GM12878 (cell line): Measurements from ENCODE around the gene SYNGR1. TPM values are rescaled to one million over a fixed set of nuclear protein-coding genes. Genes with fewer than 3 reads are reported as not detected.

Source experiments
- ATAC-seq: fragments of 200-7000 bp; cut with Tn5 transposase; 3 replicates; pipeline ENCODE4 v1.9.1; 2020; ENCODE audit warnings: mild to moderate bottlenecking, moderate library complexity
- BruUV-seq: library from RNA; stranded (reverse); fragments of 400-500 nt; replicated peaks from 2 replicates; lab custom pipeline; 2021; lab: Mats Ljungman, UMichigan
- CTCF ChIA-PET: fragments of 300-600 bp; sonication (Branson Sonifier 250); formaldehyde crosslinking; extraction: SDS; loops from one replicate; lab custom pipeline; 2021; ENCODE audit warnings: inconsistent platforms; lab: Yijun Ruan, JAX
- POLR2A ChIA-PET: fragments of 350-600 bp; formaldehyde crosslinking; extraction: SDS; loops from one replicate; lab custom pipeline; 2021; ENCODE audit warnings: inconsistent platforms; lab: Charles Lee
- RAD21 ChIA-PET: fragments of 300-600 bp; sonication (Branson Sonifier 250); formaldehyde crosslinking; loops from one replicate; lab custom pipeline; 2023; ENCODE audit warnings: antibody characterized with exemption; ENCODE audit not compliant: unreplicated experiment; lab: Charles Lee
- SMC1A ChIA-PET: fragments of 300-600 bp; sonication (Branson Sonifier 250); formaldehyde crosslinking; loops from one replicate; lab custom pipeline; 2023; ENCODE audit not compliant: unreplicated experiment, uncharacterized antibody; lab: Charles Lee
- DNase-seq: peaks from one replicate; pipeline ENCODE4 v3.0.0-alpha.2; 2011; ENCODE audit warnings: low read depth, low spot score
- FAIRE-seq: peaks from 3 replicates; lab custom pipeline; 2011; peaks lifted over from hg19 to GRCh38; lab: Jason Lieb, UNC
- H2AFZ ChIP-seq: 2 replicates; pipeline ENCODE4 v1.6.0; 2011; ENCODE audit warnings: low read depth, low read length, control low read depth; ENCODE audit not compliant: control insufficient read depth
- H3K27ac ChIP-seq: 2 replicates; pipeline ENCODE4 v1.5.1; 2011; ENCODE audit warnings: control low read depth; ENCODE audit not compliant: control insufficient read depth, insufficient read depth
- H3K27me3 ChIP-seq, 2 experiments: replicated peaks in 1 of 2; 2 replicates each; pipeline versions ENCODE4 v1.6.0 to v1.6.1; 2011; ENCODE audit warnings: low read length in 1 of 2; ENCODE audit not compliant: control insufficient read depth in 2 of 2, insufficient read depth in 2 of 2
- H3K36me3 ChIP-seq, 2 experiments: 2 replicates each; pipeline ENCODE4 v1.5.1; 2011; ENCODE audit warnings: low read length in 1 of 2; ENCODE audit not compliant: control insufficient read depth in 2 of 2, insufficient read depth in 2 of 2
- H3K4me1 ChIP-seq: 2 replicates; pipeline ENCODE4 v1.6.1; 2011; ENCODE audit warnings: mild to moderate bottlenecking, low read length, moderate library complexity, mixed read lengths; ENCODE audit not compliant: control insufficient read depth, insufficient read depth
- H3K4me2 ChIP-seq: 2 replicates; pipeline ENCODE4 v1.6.0; 2011; ENCODE audit warnings: control low read depth; ENCODE audit not compliant: control insufficient read depth, insufficient read depth
- H3K4me3 ChIP-seq: fragments of 200-600 bp; sonication (generic); 2 replicates; pipeline ENCODE4 v1.5.1; 2016
- H3K79me2 ChIP-seq: 2 replicates; pipeline ENCODE4 v1.6.0; 2011; ENCODE audit warnings: low read length; ENCODE audit not compliant: control insufficient read depth, insufficient read depth
- H3K9ac ChIP-seq: 2 replicates; pipeline ENCODE4 v1.8.0; 2011; ENCODE audit warnings: low read length, control low read depth, mixed read lengths; ENCODE audit not compliant: control insufficient read depth, insufficient read depth
- H3K9me3 ChIP-seq: replicated peaks from 3 replicates; pipeline ENCODE4 v1.5.1; 2011; ENCODE audit warnings: mild to moderate bottlenecking, low read length; ENCODE audit not compliant: control insufficient read depth, insufficient read depth
- H4K20me1 ChIP-seq: 2 replicates; pipeline ENCODE4 v1.6.0; 2011; ENCODE audit not compliant: control insufficient read depth, insufficient read depth
- BRCA1 ChIP-seq: IDR thresholded peaks from 2 replicates; pipeline ENCODE4 v1.6.1; 2011; ENCODE audit warnings: low read depth, low read length, improper control_type of control experiment
- CBX3 ChIP-seq: fragments of 200-600 bp; sonication (generic); IDR thresholded peaks from 2 replicates; pipeline ENCODE4 v1.6.1; 2016; ENCODE audit warnings: low read depth, borderline replicate concordance
- CHD1 ChIP-seq: IDR thresholded peaks from 2 replicates; pipeline ENCODE4 v1.6.1; 2012; ENCODE audit warnings: low read depth, low read length, improper control_type of control experiment
- CHD2 ChIP-seq: IDR thresholded peaks from 2 replicates; pipeline ENCODE4 v1.6.1; 2011; ENCODE audit warnings: low read depth, low read length, improper control_type of control experiment, borderline replicate concordance
- ETV6 ChIP-seq, 2 experiments: fragments of 450-650 bp in 1 of 2; IDR thresholded peaks in 1 of 2; conservative IDR thresholded peaks in 1 of 2; 2 replicates each; pipeline ENCODE4 v1.6.1; 2014; ENCODE audit warnings: antibody characterized with exemption in 1 of 2, borderline replicate concordance in 1 of 2, low read depth in 1 of 2, mild to moderate bottlenecking in 1 of 2, moderate library complexity in 1 of 2
- MEF2A ChIP-seq: IDR thresholded peaks from 2 replicates; pipeline ENCODE4 v1.6.1; 2011; ENCODE audit warnings: low read depth, mild to moderate bottlenecking, low read length, moderate library complexity; ENCODE audit not compliant: insufficient read depth
- NR2C2 ChIP-seq: IDR thresholded peaks from 2 replicates; pipeline ENCODE4 v1.6.1; 2011; ENCODE audit warnings: borderline replicate concordance, low read depth; ENCODE audit not compliant: control insufficient read depth, insufficient read length
- POLR2A ChIP-seq: IDR thresholded peaks from 2 replicates; pipeline ENCODE4 v1.6.1; 2011; ENCODE audit warnings: low read depth, mild to moderate bottlenecking, low read length
- RUNX3 ChIP-seq: IDR thresholded peaks from 2 replicates; pipeline ENCODE4 v1.6.1; 2012; ENCODE audit warnings: low read length, inconsistent platforms
- WGBS: methylation state at CpG from one replicate; pipeline ENCODE4 v1.1.6; 2016; ENCODE audit warnings: low lambda C conversion rate; ENCODE audit not compliant: insufficient replicate concordance, insufficient coverage; ENCODE audit errors: missing lambda C conversion rate; 5-methylcytosine and 5-hydroxymethylcytosine counted together
- in situ Hi-C: fragments of 300-500 bp; cut with MboI; formaldehyde crosslinking; loops from 9 replicates; pipeline ENCODE4 v1.14.3; 2018; ENCODE audit warnings: mixed read lengths
- intact Hi-C: fragments of 100-400 bp; cut with micrococcal nuclease; formaldehyde crosslinking; loops from one replicate; pipeline ENCODE4 v1.14.2; 2022; ENCODE audit not compliant: unreplicated experiment
- polyA plus RNA-seq, 11 experiments: library from polyadenylated mRNA; depleted of rRNA in 4 of 11; unstranded in 6 of 11; stranded (reverse) in 5 of 11; fragments of >200 nt; fragmentation: Nextera tagmentation in 4 of 11; fragmentation: Illumina TruSeq in 1 of 11; extraction: Ambion mirVana in 4 of 11; extraction: Trizol in 1 of 11; gene quantifications; 1 replicate in 1 of 11; 2 replicates in 10 of 11; pipeline versions ENCODE4 v1.2.1 to v1.2.3, GENCODE V29; 2011 to 2016; ENCODE audit warnings: inconsistent platforms in 2 of 11, missing spikeins in 2 of 11, low read depth in 1 of 11
- total RNA-seq, 4 experiments: library from RNA; depleted of rRNA in 3 of 4; stranded (reverse); fragments of >200 nt in 3 of 4; fragmentation: Illumina TruSeq in 1 of 4; extraction: Trizol in 1 of 4; gene quantifications; 2 replicates each; pipeline versions ENCODE4 v1.2.1 to v1.2.3, GENCODE V29; 2013 to 2021
- TF ChIP-seq, protein P1 (sequence below): fragments of 450-650 bp; IDR thresholded peaks from 2 replicates; pipeline ENCODE4 v1.6.1; 2017; ENCODE audit warnings: mild to moderate bottlenecking

SYNGR1 gene
- total and polyA plus RNA-seq, 10 of the 15 experiments (the other 5 are each of a cell fraction or from before 2014, with no cell fraction given) = 0.87 to 9.2 (median 3.5) TPM

DNA sequence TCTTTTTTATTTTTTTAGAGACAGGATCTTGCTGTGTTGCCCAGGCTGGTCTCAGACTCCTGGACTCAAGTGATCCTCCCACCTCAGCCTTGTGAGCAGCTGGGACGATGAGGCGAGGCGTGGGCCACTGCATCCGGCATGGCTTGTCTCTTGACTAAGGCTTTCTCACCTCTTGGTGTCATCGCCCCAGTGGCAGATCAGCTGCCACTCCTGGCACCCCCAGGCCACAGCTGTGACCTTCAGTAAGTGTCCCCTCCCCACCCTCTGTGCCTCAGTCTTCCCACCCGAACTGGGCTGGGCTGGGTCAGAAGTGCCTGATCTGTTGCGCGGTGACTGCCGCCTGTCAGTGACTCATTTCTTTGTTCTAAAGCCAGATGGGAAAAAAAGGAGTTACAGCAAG lies 3.6 kb downstream of the SYNGR1 start:
- WGBS = 84% methylated on average over 9 of the region's 9 CpGs
- CTCF ChIA-PET = interaction anchor here (0.8 to 4.3 kb wide), 5 partner anchors 10 to 164 kb away, joined by 3 to 20 read pairs (median 3); no protein-coding TSS in a partner anchor
- Histone ChIP-seq H3K27ac (no peak overlapping the region), H3K27me3 (peaks cover 0 to 1% of the 10 kb centered on the region in 2 experiments; a peak in 1 of 4 replicates), H3K4me3 (no peak overlapping the region), H3K79me2 (no peaks in the 10 kb centered on the region), H4K20me1 (no peaks in the 10 kb centered on the region), H3K4me1 (peaks cover 7% of the 10 kb centered on the region), H3K36me3 (no peaks in the 10 kb centered on the region), H3K9me3 (no peaks in the 10 kb centered on the region), H3K9ac (no peak overlapping the region), H3K4me2 (no peak overlapping the region), H2AFZ (no peak overlapping the region)
- POLR2A ChIA-PET = no interaction called here
- no TSS peak for BruUV-seq
- SMC1A ChIA-PET = interaction anchor here (0.8 to 1.9 kb wide), 3 partner anchors 10 to 39 kb away, joined by 3 to 9 read pairs (median 3); no protein-coding TSS in a partner anchor
- intact Hi-C loops = no loop called here
- FAIRE-seq (no peak), ATAC-seq (no peak), DNase-seq (no peak)
- no peak for TF ChIP-seq POLR2A
- TF ChIP-seq CHD2 = no peak
- TF ChIP-seq, protein P1, sequence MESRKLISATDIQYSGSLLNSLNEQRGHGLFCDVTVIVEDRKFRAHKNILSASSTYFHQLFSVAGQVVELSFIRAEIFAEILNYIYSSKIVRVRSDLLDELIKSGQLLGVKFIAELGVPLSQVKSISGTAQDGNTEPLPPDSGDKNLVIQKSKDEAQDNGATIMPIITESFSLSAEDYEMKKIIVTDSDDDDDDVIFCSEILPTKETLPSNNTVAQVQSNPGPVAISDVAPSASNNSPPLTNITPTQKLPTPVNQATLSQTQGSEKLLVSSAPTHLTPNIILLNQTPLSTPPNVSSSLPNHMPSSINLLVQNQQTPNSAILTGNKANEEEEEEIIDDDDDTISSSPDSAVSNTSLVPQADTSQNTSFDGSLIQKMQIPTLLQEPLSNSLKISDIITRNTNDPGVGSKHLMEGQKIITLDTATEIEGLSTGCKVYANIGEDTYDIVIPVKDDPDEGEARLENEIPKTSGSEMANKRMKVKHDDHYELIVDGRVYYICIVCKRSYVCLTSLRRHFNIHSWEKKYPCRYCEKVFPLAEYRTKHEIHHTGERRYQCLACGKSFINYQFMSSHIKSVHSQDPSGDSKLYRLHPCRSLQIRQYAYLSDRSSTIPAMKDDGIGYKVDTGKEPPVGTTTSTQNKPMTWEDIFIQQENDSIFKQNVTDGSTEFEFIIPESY = no peak
- TF ChIP-seq ETV6 (conservative IDR thresholded peaks at IDR 0.05 in 1 of 2, IDR thresholded peaks at IDR 0.05 in 1 of 2; ENCODE audit: borderline replicate concordance in 1 of 2, low read depth in 1 of 2) = no peak
- TF ChIP-seq RUNX3 = no peak
- TF ChIP-seq MEF2A = no peak
- TF ChIP-seq NR2C2 = no peak
- no peak for TF ChIP-seq BRCA1
- TF ChIP-seq CBX3 = no peak
- no peak for TF ChIP-seq CHD1
- RAD21 ChIA-PET = interaction anchor here (0.8 to 1.1 kb wide), 3 partner anchors 10 to 176 kb away, joined by 3 to 4 read pairs (median 3); no protein-coding TSS in a partner anchor
- in situ Hi-C loops = no loop called here
